ENCODE data around the gene AKR1C2.
"Not testable (repeated sequence)": the region's sequence is repeated elsewhere in the genome, so short reads cannot be mapped to it uniquely, and the experiment has no call there.

Gene AKR1C2

GRCh38 chr10:4984971-4985594 is 18.6 kb downstream of the AKR1C2 start:
- no peak for DNase-seq

GRCh38 chr10:4984223-4984622 is 19.4 kb downstream of the AKR1C2 start:
- no peak for DNase-seq

- no peak for DNase-seq
Observed at GRCh38 chr10:4983615-4984216, 19.9 kb downstream of the AKR1C2 start.

GRCh38 chr10:4982764-4983226 is 20.9 kb downstream of the AKR1C2 start:
- DNase-seq: no peak

GRCh38 chr10:4981722-4982471 is 21.8 kb downstream of the AKR1C2 start:
- DNase-seq: no peak

- no peak for DNase-seq
Observed at GRCh38 chr10:4980793-4981192, 22.9 kb downstream of the AKR1C2 start.

GRCh38 chr10:4978870-4979269 is 24.8 kb downstream of the AKR1C2 start:
- DNase-seq: no peak

- no peak for DNase-seq
Observed at GRCh38 chr10:4977025-4977424, 26.6 kb downstream of the AKR1C2 start.

GRCh38 chr10:4974400-4974799 is 29.3 kb downstream of the AKR1C2 start:
- DNase-seq: not testable (repeated sequence)

GRCh38 chr10:4973294-4973693 is 30.4 kb downstream of the AKR1C2 start:
- not testable (repeated sequence) for DNase-seq

- not testable (repeated sequence) for DNase-seq
Observed at GRCh38 chr10:4972369-4973142, 31.1 kb downstream of the AKR1C2 start.

GRCh38 chr10:4970362-4970761 is 33.3 kb downstream of the AKR1C2 start:
- DNase-seq: not testable (repeated sequence)

GRCh38 chr10:4969289-4969688 is 34.4 kb downstream of the AKR1C2 start:
- not testable (repeated sequence) for DNase-seq

GRCh38 chr10:4967189-4967588 is 36.5 kb downstream of the AKR1C2 start:
- not testable (repeated sequence) for DNase-seq

- DNase-seq: not testable (repeated sequence)
Observed at GRCh38 chr10:4965763-4966162, 37.9 kb downstream of the AKR1C2 start.

GRCh38 chr10:4963815-4964154 is 39.9 kb downstream of the AKR1C2 start:
- not testable (repeated sequence) for DNase-seq

GRCh38 chr10:4962876-4963814 is 40.5 kb downstream of the AKR1C2 start, which contains the start of gene AKR1C1:
Gene AKR1C1 (plus strand): TSS chr10:4963415. CDS start chr10:4963445, 30 bp downstream.
- DNase-seq: not testable (repeated sequence)

GRCh38 chr10:4962308-4962707 is 41.3 kb downstream of the AKR1C2 start:
- DNase-seq: not testable (repeated sequence)

- DNase-seq: not testable (repeated sequence)
Observed at GRCh38 chr10:4961558-4961957, 42.1 kb downstream of the AKR1C2 start.

GRCh38 chr10:4956955-4957645 is 46.6 kb downstream of the AKR1C2 start:
- not testable (repeated sequence) for DNase-seq

GRCh38 chr10:4956088-4956487 is 47.6 kb downstream of the AKR1C2 start:
- not testable (repeated sequence) for DNase-seq
